GM23338 (cell line): Measurements from ENCODE around the gene APH1B.

Experiments
- CREB1 ChIP-seq: fragments of 250-450 bp; sonication (Bioruptor Pico); IDR thresholded peaks from 2 replicates; pipeline ENCODE4 v1.5.0; 2020; ENCODE audit warnings: low read depth, mild to moderate bottlenecking, moderate library complexity
- CTCF ChIP-seq, 2 experiments: fragments of 200-600 bp in 1 of 2; sonication (generic) in 1 of 2; conservative IDR thresholded peaks; 2 replicates each; pipeline versions ENCODE4 v1.5.1 to v1.6.1; 2016 to 2017; ENCODE audit warnings: antibody characterized with exemption in 2 of 2, low read depth in 2 of 2, mild to moderate bottlenecking in 2 of 2, moderate library complexity in 1 of 2
- EZH2 ChIP-seq: fragments of 200-600 bp; sonication (generic); IDR thresholded peaks from one replicate; pipeline ENCODE4 v1.8.0; 2017; ENCODE audit warnings: antibody characterized with exemption, mild to moderate bottlenecking, low read depth; ENCODE audit not compliant: unreplicated experiment
- POLR2AphosphoS5 ChIP-seq: IDR thresholded peaks from 2 replicates; pipeline ENCODE4 v1.6.1; 2016; ENCODE audit warnings: antibody characterized with exemption, low read depth
- REST ChIP-seq: IDR thresholded peaks from one replicate; pipeline ENCODE4 v1.6.1; 2018; ENCODE audit warnings: antibody characterized with exemption; ENCODE audit not compliant: unreplicated experiment

GRCh38 chr15:63274427-63274826 lies 3.0 kb upstream of the APH1B start:
- TF ChIP-seq CTCF (conservative IDR thresholded peaks at IDR 0.05; ENCODE audit: low read depth in 2 of 2) (no peak), POLR2AphosphoS5 (no peak), REST (no peak), EZH2 (no peak), CREB1 (CRISPR knock-in tag) (no peak)
